CD4-positive, alpha-beta T cell treated with Interleukin-4 for 1 hour (primary cell): ENCODE results near the gene FERMT3.
A peak's percentile ranks its signal among the peaks of the same experiment; 100 is the strongest.
"Not testable (repeated sequence)": the region's sequence is repeated elsewhere in the genome, so short reads cannot be mapped to it uniquely, and the experiment has no call there.

Experiments used
- DNase-seq, 2 donors: peaks; one replicate each; pipeline ENCODE4 v3.0.0-alpha.2; 2020 to 2022

Gene FERMT3

DNA sequence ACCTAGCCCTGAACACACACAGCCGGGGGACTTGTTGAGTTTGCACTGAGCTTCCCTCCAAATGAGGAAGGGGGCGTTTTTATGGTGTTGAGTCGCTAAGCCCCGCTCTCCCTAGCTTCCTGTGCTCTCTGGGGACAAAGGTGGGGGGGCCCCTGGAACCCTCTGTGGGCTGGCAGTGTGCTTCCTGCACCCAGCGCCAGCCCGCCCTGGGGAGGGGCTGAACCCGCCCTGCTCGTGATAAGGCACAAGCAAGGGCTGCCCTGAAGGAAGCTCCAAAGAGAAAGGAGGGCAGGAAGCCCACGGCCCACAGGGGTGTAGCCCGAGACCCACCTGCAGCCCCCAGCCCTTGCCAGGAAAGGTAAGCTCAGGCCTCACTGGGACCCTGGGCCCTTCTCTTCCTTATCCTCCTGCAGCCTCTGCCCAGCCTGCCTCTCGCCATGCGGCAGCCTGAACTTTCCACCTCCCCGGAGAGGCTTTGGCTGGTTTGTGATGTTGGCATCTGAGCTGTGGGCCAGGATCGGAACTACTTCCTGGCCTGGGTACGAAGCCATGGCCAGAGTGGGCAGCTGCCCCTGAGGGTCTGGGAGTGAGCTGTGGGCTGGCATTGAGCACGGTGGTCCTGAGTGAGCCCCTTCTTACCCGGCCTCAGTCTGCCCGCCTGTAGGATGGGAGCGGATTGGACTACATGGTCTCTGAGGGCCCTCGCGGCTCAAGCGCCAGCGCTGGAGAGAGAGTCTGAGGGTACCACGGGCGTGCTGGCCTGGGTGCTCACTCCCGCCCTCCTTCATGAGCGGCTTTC, at the start of gene FERMT3:
Gene FERMT3 (plus strand): TSS at position 265 of the 799 bp plus-strand sequence. CDS start 644 bp downstream, outside the sequence.
- peak; percentile 69 to 74 for DNase-seq

DNA sequence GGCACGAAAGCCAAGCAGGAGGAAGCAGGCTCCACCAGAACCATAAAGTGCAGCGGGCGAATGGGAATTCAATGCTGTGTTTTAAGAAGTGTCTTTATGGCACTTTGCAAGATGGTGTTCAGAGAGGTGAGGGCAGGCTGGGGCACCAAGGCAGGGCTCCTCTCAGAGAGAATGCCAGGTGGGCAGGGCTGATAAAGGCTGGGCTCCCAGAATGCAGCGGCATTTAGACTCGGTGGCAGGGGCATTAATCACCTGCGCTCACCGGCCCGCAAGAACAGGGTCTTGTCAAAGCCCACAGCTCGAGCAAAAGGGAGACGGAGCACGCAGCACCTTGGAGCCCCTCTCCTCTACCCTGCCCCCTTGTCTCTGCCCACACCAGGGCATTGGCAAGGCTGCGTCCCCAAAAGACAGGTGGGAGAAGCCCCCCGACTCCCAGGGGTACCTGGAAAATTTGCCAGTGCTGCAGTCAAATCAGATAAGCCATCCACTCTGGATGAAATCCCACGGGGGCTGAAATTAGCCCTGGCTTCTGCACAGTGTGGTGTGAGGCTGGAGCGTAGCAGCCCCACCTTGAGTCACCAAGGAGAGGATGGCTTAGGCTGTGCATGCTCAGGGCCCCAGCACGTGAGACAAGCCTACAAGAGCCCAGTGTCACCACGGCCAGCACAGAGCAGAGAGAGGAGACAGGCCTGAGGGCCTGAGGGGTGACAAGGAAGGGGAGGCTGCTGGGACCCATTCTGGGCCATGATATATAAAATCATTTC, 48.7 kb upstream of the FERMT3 start:
- no peak for DNase-seq

DNA sequence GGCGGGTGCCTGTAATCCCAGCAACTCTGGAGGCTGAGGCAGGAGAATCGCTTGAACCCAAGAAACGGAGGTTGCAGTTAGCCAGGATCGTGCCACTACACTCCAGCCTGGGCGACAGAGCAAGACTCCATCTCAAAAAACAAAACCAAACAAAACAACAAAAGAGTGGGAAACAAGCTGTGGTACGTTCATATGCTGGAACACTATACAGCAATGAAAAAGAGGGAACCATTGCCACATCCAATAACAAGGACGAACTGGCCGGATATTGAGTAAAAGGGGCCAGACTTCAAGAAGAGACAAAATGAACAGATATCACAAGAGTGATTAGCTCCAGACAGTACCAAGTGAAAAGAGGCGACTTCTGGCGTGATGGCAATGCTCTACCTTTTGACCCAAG, 45.5 kb upstream of the FERMT3 start:
- no peak for DNase-seq

DNA sequence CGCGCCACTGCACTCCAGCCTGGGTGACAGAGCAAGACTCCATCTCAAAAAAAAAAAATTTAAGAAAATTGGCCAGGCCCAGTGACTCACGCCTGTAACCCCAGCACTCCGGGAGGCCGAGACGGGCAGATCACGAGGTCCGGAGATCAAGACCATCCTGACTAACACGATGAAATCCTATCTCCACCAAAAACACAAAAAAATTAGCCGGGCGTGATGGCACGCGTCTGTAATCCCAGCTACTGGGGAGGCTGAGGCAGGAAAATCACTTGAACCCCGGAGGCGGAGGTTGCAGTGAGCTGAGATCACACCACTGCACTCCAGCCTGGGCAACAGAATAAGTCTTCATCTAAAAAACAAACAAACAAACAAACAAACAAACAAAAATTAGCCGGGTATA, 43.8 kb upstream of the FERMT3 start:
- not testable (repeated sequence) for DNase-seq

DNA sequence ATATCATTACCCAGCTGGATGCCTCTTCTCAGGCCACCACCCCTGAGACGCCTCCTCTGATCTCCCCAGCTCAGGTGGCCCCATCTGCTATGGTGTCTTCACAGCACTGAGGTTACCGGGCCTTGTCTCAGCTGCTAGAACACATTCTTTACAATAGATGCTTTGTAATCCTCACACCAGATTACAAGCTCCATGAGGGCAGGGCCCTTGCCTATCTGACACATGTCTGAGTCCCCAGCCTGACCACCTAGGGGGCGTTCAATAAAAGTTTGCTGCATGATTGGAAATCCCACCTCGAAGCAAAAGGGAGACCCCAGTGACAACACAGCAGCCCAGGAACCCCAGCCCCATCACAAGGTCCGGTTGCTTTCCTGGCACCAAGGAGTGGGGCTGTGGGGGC, 42.6 kb upstream of the FERMT3 start:
- no peak for DNase-seq

DNA sequence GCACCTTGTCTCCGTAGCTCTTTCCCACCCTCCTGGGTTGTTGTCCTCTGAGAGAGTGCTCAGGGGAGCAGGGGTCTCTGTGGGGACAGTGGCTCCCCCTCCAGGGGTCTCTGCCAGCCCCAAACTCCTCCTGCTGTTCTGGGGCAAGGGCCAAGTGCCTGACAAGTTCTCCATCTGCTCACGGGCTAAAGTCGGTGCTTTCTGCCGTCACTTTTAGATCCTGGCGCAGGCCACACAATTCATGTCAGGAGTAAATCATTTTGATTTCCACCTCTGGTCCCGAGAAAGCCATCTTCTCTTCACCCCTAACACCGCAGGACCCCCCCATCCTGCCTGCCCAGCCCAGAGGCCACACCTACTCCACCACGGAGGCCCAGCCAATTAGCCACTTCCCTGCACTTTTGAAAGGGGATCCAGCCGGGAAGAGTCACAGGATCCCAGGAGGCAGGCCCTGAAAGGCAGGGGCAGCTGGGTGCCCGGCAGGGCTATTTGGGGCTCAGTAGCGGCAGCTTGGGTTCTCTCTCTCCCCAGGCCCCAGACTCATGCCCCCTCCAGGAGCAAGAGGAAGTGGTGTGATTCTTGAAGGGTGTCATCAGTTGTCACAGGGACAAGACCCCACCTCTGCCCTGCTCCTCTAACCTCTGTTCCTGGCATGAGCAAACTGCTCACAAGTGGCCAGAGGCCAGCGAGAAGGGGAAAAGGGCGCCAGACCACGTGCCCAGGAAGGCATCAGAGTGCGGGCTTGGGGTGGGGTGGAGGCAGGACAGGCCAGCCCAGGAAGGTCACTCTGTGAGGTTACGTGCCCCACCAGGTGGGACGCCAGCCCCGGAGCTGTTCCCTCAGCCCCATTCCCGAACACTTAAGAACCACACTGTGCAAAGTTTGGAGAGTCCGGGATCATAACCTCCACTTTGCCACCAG, 41.9 kb upstream of the FERMT3 start:
- no peak for DNase-seq

DNA sequence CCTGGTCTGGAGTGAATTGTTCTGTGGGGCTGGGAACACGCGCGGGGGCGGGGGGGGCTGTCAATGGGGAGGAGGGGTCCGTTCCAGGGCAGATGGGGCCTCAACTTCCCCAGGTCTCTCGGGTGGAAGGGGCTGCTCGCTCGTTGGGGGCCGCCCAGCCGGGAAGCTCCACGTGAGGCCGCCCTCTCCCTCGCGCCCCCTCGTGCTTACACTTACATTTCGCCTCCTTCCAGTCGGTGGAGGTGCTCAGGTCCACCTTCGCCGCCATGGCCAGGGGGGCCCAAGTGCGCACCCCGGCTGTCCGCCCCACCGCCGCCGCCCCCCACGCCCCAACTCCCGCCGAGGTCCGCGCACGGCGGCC, 41.1 kb upstream of the FERMT3 start:
- DNase-seq: no peak

DNA sequence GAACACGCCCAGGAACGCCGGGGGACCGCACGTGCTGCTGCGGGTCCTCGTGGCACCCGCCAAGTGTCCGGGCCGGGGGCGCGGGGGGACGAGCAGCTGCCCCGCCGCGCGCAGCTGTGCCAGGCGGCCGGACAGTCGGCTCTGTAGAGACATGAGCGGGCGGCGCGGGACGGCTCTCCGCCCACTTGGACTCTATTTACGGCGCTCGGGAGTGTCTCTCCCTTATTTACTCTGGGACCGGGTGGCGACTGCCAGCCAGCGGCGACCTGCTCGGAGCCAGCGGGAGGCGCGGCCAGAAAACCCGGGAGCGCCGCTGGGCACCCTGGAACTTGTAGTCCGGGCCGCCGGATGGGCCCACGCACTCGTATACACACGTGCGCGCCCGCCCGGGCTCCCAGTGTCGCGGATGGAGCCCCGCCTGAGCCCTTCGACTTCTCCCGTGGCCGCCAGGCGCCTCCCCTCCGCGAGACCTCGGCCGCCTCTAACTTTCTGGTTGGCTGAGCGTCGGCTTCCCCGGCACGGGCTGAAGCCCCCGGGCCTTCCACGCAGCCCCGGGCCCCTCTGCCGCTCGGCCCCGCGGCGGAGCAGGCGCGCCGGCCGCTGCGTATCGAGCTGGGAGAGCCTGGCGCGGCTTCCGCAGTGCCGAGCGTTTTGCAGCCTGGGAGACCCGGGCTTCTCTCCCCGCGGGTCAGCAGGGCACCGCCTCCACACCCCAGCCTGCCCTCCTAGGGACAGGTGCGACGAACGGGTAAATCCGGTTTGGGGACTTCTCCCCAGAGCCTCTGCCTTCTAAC, 40.5 kb upstream of the FERMT3 start, which contains the start of gene MACROD1:
Gene MACROD1 (minus strand): TSS at position 272 of the 794 bp plus-strand sequence. CDS start 119 bp downstream, at position 153.
- DNase-seq: peak; percentile 77 to 82

DNA sequence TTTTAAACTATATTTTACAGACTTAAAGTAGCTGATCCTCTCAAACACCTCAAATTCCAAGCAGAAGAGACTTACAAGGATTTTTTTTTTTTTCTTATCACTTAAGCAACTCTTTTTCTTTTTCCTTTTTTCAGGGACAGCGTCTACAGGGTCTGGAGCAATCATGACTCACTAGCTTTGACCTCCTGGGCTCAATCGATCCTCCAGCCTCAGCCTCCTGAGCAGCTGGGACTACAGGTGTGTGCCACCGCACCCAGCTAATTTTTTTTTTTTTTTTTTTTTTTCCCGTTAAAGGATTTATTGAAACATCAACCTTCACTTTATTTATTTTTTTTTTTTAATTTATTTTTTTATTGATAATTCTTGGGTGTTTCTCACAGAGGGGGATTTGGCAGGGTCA, 36.1 kb upstream of the FERMT3 start:
- no peak for DNase-seq

DNA sequence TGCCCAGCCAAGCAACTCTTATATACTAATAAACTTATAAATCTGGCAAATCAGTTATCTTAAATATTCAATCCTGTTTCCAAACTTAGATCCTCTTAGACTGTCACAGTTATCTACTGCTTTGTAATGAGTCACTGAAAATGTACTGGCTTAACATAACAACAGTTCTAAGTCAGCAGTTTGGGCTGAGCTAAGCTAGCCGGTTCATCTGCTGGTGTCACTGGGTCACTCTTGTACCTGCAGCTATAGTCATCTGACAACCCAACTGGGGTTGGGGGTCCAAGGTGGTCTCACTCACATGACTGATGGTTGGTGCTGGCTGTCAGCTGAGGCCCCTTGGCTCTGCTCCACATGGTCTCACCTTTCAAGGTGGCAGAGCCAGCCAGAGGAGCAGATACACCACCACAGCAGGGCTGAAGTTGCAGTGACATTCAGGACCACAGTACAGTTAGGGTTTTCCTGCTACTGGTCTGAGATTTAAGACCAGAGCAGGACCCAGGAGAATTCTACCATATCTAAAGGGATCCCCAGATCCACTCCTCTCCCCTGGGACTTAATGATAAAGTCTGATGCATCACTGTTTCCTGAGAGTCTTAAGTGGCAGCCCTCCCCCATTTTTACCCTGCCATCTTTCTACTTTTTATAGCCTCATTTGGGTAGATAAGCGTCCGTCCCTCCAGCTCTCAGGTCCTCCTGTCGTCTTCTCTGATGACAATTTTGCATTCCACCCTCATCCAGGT, 32.7 kb upstream of the FERMT3 start:
- DNase-seq: no peak

DNA sequence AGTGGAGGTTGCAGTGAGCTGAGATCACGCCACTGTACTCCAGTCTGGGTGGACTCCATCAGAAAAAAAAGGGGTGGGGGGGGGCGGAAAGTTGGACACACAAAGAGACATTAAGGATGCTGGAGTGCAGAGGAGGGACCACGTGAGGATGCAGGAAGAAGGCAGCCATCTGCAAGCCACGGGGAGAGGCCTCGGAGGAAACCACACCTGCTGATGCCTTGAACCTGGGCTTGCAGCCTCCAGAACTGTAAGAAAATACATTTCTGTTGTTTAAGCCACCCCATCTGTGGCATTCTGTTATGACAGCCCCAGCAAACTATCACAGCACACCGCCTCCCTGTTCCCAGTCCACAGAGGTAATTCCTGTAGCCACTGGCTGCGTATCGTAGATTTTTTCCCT, 29.8 kb upstream of the FERMT3 start:
- no peak for DNase-seq

DNA sequence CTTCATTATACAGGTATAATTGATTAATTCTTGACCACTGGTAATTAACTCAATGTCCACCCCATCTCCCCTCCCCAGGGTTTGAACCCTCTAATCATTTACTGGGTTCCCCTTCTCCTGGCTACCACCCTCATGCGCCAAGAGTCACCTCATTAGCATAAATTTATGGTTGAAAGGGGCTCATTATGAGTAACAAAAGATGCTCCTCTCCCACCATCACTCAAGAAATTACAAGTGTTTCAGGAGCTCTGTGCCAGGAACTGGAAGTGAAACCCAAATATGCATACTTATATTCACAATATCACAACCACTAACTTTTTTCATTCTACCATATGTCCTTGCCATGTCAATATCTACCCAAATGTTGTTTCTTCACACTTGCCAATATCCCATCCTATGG, 28.3 kb upstream of the FERMT3 start:
- no peak for DNase-seq

DNA sequence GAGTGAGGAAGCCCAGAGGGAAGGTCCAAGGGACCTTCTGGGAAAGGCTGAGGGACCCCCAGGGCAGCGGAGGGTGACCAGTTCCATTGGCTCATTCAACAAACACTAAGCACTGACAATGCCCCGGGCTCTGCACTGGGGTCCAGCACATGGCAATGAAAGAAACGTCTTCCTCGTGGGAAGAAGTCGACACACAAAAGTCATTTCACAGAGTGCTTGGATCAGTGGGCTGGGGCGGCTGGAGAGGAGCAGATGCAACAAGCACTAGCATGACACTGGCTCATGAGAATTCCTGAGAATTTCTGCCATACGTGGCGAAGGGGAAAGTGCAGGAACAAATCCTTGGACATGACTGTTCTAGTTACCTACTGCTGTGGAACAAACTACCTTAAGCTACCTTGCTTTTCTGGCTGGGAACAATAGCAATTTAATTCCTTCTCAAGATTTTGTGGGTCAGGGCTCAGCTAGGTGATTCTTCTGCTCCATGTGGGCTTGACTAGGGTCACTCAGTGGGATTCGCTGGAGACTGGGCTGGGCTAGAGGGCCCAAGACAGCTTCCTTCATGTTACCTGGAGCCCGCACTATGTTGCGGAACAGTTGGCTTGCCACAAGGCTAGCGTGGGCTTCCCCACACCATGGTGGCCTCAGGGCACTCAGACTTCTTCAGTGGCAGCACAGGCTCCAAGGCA, 27.4 kb upstream of the FERMT3 start:
- DNase-seq: no peak

DNA sequence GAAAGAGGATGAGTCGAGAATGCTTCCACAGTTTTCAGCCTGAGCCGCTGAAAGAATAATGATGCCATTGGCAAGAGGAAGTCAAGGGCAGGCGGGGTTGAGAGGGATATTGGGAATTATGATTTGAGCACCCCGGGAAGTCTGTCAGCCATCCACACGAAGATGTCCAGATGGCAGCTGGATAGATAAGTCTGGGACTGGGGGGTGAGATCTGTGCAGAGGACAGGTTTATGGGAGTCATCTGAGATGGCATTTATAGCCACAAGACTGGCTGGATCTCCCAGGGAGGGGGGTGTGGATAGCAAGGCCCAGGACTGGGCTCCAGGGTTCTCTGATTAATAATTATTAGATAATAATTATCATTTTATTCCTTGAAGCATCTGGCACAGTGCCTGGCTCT, 25.6 kb upstream of the FERMT3 start:
- no peak for DNase-seq

DNA sequence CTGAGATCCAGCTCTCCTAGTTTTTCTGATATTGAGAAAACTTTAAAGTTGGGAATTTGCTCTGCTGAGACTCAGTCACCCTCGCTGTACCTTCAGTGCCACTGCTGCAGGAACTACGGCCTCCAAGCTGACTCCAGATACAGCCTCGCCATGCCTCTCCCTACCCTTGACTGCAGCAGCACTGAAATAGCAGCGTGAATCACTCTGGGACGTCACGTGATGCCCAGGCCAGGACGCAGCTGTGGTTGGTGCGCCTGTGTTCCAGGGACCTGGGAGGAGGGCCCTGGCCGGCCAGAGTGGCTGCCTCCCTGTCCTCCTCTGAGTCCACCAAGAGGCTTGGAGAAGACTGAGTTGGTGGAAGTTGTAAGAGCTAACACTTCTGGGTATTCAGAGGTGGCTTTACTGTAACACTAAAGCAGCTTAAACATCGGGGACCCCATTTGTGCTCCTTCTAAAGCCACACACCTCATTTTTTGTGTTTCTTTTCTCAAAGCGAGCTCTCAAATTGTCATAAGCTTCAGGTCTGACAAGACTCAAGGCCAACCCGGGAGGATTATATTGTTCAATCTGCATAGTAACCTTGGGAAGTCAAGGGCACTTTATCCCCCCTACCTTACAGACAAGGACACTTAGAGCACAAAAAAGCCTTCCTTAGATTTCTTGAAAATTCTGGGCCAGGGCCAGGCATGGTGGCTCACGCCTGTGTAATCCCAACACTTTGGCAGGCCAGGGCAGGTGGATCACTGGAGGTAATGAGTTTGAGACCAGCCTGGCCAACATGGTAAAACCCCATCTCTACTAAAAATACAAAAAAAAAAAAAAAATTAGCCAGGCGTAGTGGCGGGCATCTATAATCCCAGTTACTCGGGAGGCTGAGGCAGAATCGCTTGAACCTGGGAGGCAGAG, 24.8 kb upstream of the FERMT3 start:
- peak; percentile 20 to 68 for DNase-seq

DNA sequence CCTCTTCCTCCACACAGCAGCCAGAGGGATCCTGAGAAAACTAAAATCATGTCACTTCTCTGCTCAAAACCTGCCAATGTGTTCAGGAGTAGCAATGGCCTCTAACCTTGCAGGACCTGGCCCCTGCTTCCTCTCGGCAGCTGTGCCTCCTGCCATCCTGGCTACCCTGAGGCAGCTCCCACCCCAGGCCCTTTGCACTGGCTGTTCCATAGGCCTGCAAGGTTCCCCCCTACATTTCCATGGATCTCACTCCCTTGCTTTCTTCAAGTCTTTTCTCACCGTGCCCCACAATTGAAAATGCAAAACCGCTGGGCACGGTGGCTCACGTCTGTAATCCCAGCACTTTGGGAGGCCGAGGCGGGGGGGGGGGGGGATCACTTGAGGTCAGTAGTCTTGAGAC, 22.6 kb upstream of the FERMT3 start:
- no peak for DNase-seq

DNA sequence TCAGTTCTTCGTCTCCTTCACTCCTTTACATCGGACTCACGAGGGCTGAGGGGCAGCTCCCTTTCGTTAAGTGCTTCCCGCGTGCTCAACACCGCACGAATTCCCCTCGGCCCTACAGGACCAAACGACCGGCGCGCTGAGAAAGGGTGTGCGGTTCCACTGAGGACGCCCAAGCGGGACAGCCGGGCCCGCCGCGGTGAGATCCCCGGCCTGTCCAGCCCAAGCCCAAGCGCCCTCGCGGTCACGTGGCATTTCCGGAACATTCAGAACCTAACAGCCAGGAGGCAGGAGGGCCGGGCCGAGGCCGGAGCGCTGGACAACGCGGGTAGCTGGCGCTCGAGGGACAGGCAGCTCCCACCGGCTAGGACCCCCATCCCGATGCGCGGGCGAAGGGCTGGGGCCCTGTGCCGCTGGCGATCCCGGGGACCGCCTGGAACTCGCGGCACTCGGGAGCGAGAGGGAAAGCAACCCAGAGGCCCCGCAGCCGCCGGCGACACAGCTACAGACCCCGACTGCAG, 21.3 kb upstream of the FERMT3 start:
- DNase-seq: no peak

DNA sequence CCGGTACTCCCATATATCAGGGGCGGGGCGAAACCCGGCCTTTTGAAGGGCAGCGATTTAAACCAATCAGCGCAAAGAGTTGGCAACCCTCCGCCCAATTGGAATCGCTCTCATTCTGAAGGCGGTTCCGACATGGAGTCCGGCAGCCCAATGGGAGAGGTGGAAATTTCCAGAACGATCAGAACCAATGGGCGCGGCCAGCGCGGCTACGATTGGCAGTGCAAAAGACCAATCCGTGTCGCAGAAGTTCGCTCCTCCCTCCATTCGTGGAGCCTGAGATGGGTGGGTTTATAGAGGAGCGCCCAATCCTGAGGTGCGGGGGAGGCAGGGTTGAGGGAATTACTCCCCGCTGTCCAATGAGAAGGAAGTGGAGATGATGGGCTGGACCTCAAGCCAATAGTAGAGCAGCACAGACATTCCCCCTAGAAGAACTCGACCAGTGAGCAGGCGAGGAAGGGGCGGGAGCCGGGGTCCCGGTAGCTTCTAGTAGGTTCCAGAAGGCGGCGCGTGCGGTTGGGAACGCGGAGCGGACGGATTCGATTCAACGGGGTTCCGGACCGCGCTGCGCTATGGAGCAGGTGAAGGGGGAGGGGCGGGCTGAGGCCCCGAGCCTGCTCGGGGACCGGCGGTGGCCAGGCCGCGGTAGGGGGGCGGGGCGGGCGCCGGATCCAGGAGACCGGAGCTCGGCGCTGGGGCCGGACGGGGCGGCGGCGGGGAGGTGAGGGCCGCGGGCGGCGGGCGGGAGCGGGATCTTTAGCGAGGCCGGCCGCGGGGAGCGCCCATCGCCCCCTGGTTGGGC, 20.6 kb upstream of the FERMT3 start, which contains the start of gene STIP1:
Gene STIP1 (plus strand): TSS at position 479 of the 799 bp plus-strand sequence. CDS start 91 bp downstream, at position 570.
- DNase-seq: peak; percentile 100
